ENCODE results near the gene RBP4.

The RBP4 gene

GRCh38 chr10:93601146-93601773, at the start of gene RBP4:
Gene RBP4, minus strand, starts transcription at chr10:93601235. Its CDS starts 207 bp downstream, at chr10:93601028.
- no peak for DNase-seq

- DNase-seq = no peak
Observed at GRCh38 chr10:93639791-93640190, 38.8 kb upstream of the RBP4 start.

GRCh38 chr10:93630625-93631557, 29.9 kb upstream of the RBP4 start:
- no peak for DNase-seq

- no peak for DNase-seq
Observed at GRCh38 chr10:93629647-93630305, 28.7 kb upstream of the RBP4 start.

GRCh38 chr10:93628858-93629257, 27.8 kb upstream of the RBP4 start:
- DNase-seq = no peak

GRCh38 chr10:93622942-93623341, 21.9 kb upstream of the RBP4 start:
- DNase-seq = no peak

GRCh38 chr10:93620925-93621324, 19.9 kb upstream of the RBP4 start:
- DNase-seq = no peak

- peak; percentile 35 for DNase-seq
Observed at GRCh38 chr10:93615576-93616235, 14.7 kb upstream of the RBP4 start.

- DNase-seq = no peak
Observed at GRCh38 chr10:93614101-93614825, 13.2 kb upstream of the RBP4 start.

GRCh38 chr10:93613126-93613525, 12.1 kb upstream of the RBP4 start:
- no peak for DNase-seq

- no peak for DNase-seq
Observed at GRCh38 chr10:93612311-93612710, 11.3 kb upstream of the RBP4 start, which contains the start of gene PDE6C. Gene PDE6C, plus strand, starts transcription at chr10:93612537. Its CDS starts 189 bp downstream, at chr10:93612726.

- DNase-seq = no peak
Observed at GRCh38 chr10:93608421-93608820, 7.4 kb upstream of the RBP4 start.

- peak; percentile 17 for DNase-seq
Observed at GRCh38 chr10:93604146-93604545, 3.1 kb upstream of the RBP4 start.

GRCh38 chr10:93603023-93603422, 2.0 kb upstream of the RBP4 start:
- DNase-seq = no peak

- DNase-seq = no peak
Observed at GRCh38 chr10:93601774-93602162, 733 bp upstream of the RBP4 start.

- no peak for DNase-seq
Observed at GRCh38 chr10:93600446-93601145, 439 bp downstream of the RBP4 start.

- no peak for DNase-seq
Observed at GRCh38 chr10:93599778-93600177, 1.3 kb downstream of the RBP4 start.

- no peak for DNase-seq
Observed at GRCh38 chr10:93599335-93599734, 1.7 kb downstream of the RBP4 start.

- DNase-seq = no peak
Observed at GRCh38 chr10:93598157-93598556, 2.9 kb downstream of the RBP4 start.

- DNase-seq = no peak
Observed at GRCh38 chr10:93597075-93597599, 3.9 kb downstream of the RBP4 start.

GRCh38 chr10:93596539-93596938, 4.5 kb downstream of the RBP4 start:
- DNase-seq = no peak

Measured in KG1 (cell line).